Daoy (cell line): ENCODE measurements around the gene ADAMTS20. TPM values are rescaled to one million over a fixed set of nuclear protein-coding genes. Genes with fewer than 3 reads are reported as not detected.

ENCODE experiments used
- DNase-seq: peaks from one replicate; pipeline ENCODE4 v3.0.0-alpha.2; 2015; ENCODE audit warnings: low read depth
- total RNA-seq: library from RNA; depleted of rRNA; stranded (reverse); fragments of >200 nt; shearing (Covaris generic); gene quantifications from 2 replicates; pipeline ENCODE4 v1.2.3, GENCODE V29; 2014; rRNA removed

Gene ADAMTS20
- total RNA-seq, 1 experiment from 2014 or later = 0.51 TPM

GRCh38 chr12:43316520-43316919 lies 235.5 kb downstream of the ADAMTS20 start:
- DNase-seq = no peak

GRCh38 chr12:43315961-43316360 lies 236.0 kb downstream of the ADAMTS20 start:
- DNase-seq = no peak

- DNase-seq = no peak
Measured at GRCh38 chr12:43312991-43313505, 239.0 kb downstream of the ADAMTS20 start.

GRCh38 chr12:43310596-43310995 lies 241.4 kb downstream of the ADAMTS20 start:
- DNase-seq = no peak

GRCh38 chr12:43309959-43310358 lies 242.0 kb downstream of the ADAMTS20 start:
- DNase-seq = peak; percentile 27

- DNase-seq = no peak
Measured at GRCh38 chr12:43308776-43309175, 243.2 kb downstream of the ADAMTS20 start.

GRCh38 chr12:43307126-43307525 lies 244.9 kb downstream of the ADAMTS20 start:
- DNase-seq = no peak

GRCh38 chr12:43306066-43306465 lies 245.9 kb downstream of the ADAMTS20 start:
- peak; percentile 80 for DNase-seq

GRCh38 chr12:43305065-43305464 lies 246.9 kb downstream of the ADAMTS20 start:
- no peak for DNase-seq

Other genes with a start within 250 kb of the ADAMTS20 start
- gene PUS7L, start 206.6 kb upstream of the ADAMTS20 start, total RNA-seq = 22.0 and 22.9 TPM in 2 replicates
- gene IRAK4, start 206.7 kb upstream of the ADAMTS20 start, total RNA-seq = 17.5 and 32.2 TPM in 2 replicates